HG02623 (cell line): ENCODE data around the gene LRP2.
"Not testable (repeated sequence)": the region's sequence is repeated elsewhere in the genome, so short reads cannot be mapped to it uniquely, and the experiment has no call there.

Experiments used
- ATAC-seq: cut with Tn5 transposase; IDR thresholded peaks from one replicate; pipeline ENCODE4 v1.9.1; 2021; ENCODE audit warnings: moderate library complexity; ENCODE audit not compliant: unreplicated experiment

The LRP2 gene

GRCh38 chr2:169301596-169302335 is 60.6 kb downstream of the LRP2 start:
- no peak for ATAC-seq

DNA sequence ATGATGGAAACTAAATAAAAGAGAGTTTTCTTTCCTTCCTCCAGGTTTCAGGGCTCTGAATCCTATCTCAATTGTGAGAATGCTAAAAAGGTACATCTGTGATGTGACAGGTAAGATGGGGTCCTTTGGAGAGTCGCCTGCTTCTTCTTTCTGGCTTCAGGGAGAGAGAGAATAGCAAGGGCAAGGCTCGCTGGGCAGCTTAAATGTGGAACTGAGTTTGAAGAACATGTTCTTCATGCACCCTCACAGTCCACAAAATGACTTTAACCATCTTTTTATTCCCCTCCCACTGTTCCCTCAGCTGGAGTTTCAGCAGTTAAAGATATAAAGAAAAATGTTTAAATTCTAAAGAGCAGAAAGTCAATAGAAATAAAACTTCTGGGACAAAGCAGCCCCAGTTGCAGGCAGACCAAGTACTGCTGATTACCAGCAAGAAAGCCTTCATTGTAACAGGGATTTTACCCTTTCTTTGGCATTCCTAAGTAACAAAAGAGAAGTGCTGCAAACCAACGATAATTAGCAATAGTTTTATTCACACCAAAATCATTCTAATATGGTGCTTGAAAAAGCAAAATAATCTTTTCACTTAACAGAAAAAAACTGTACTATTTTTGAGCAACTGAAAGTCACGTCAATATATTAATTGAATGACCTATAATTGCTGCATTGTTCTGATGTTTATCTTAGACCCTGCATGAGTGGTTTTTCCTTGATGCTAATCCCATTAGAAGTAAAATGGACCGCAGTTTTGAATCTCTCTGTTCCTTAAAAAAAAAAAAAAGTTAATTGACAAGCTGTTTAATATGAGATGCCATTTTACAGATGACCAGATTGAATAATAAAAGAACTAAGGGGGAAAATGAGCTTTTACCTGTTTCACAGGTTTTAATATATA is 61.5 kb downstream of the LRP2 start:
- ATAC-seq, result no peak

DNA sequence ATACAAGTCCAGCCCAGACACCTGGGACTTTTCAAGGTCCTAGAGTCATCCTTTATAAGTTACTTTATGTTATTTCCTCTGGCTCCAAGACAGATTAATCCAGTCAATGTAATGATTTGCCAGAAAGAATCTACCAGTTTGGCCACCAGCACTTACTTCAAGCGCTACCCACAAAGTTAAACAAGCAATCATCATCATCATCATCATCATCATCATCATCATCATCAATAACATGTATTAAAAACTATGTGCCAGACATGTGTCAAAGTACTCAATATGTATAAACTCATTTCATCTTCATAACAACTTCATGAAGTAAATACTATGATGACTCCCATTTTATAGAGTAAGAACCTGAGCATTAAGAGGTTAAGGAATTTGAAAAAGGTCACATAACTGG is 64.3 kb downstream of the LRP2 start:
- no peak for ATAC-seq

DNA sequence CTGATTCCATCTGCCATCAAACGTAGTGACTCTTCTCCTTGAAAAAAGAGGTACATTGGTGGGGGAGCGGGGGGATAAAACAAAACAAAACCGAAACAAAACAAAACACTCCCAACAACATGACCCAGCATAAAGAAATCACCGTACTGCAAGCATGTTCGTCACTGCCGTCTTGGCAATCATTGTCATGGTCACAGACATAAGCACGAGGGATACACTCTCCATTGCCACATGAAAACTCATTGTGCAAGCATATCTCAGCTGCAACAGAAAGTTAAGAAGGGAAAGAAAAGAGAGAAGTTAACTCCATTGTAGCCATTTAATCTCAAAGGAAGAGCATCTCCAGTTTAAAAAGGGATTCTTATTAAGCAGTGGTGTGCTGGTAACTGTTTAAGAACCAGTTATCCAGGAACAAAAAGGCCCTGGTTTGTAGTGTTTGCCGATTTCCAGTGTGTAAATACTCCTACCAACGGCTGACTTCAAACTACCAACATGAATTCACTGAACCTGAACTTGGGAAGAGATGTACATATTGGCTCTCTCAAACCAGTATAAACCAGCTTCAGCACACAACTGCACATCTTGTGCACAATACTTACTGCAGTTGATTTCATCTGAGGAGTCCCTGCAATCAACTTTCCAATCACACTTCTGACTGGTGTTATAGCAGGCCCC is 68.2 kb downstream of the LRP2 start:
- ATAC-seq, result no peak

DNA sequence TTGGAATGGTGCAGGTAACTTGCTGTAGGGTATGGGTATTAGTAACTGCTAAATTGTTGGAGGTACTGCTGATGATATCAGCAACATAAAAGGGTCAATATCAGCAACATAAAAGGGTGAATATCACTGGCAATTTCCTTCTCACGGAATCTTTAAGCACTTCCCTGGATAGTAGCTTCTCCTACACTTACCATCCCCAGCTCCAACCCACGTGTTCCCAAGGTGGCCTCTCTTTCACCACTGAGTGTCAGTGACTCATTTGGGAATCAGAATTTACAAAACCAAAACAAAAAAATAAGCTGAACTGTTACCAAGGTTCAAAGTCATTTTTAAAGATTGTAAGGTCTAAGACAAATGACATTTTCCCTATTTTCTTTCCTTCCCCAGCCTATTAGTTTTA is 70.8 kb downstream of the LRP2 start:
- no peak for ATAC-seq

DNA sequence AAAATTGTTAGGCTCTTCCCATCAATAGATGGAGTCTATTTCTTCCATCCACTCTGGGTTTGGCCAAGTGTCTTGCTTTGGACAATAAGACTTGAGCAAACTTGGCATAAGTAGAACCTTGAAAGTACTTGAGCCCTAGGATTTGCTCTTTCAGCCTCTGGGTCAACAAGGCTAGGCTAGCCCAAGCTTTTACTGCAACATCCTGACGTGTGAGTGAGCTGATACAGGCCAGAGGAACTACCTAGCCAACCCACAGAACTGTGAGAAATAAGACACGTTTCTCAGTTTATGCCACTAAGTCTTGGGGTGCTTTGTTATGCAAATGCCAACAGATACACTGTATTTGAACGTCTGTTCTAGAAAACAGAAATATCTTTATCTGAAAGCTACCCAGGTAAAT is 71.9 kb downstream of the LRP2 start:
- no peak for ATAC-seq

DNA sequence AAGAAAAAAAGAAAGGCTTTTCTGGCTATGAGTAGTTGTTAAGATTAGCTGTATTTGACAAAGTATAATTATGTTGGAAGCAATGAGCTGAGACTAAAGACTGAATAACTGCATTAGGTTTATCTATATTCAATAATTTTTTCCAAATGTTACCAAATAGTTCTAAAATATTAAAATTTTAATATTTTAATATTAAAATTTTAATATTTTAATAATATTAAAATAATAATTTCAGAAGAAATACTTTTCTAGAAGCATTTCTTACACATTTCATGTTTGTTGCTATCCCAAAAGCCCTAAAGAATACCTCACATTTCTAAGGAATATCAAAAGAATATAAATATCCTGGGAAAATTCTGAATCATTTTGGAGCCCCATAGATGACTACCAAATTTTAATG is 74.7 kb downstream of the LRP2 start:
- no peak for ATAC-seq

DNA sequence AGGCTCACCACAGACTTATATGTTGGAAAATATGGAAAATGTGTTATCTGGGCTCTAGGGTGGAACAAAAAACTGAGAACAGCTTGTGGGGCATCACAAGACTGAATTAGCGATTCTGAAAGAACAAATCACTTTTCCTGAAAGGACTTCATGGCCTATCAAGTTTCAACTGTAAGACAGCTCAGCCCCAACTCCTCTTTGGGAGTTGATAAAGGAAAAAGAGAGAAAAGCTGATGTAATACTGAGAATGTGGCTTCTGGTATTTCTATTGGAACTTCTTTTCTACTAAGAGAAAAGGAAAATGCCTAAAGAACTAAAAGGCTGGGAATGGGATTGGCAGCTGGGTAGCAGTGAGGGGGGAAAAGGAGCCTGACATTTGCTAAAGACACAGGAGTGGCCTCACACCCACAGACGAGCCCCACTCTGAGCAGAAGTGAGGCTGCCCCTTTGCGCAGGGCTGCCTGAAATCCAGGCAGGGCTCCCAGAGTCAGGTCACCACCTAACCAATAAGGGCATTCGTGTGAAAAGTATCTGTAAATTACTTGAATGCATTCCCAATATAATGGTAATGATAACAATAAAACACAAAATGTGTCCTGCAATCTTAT is 75.6 kb downstream of the LRP2 start:
- ATAC-seq, result no peak

DNA sequence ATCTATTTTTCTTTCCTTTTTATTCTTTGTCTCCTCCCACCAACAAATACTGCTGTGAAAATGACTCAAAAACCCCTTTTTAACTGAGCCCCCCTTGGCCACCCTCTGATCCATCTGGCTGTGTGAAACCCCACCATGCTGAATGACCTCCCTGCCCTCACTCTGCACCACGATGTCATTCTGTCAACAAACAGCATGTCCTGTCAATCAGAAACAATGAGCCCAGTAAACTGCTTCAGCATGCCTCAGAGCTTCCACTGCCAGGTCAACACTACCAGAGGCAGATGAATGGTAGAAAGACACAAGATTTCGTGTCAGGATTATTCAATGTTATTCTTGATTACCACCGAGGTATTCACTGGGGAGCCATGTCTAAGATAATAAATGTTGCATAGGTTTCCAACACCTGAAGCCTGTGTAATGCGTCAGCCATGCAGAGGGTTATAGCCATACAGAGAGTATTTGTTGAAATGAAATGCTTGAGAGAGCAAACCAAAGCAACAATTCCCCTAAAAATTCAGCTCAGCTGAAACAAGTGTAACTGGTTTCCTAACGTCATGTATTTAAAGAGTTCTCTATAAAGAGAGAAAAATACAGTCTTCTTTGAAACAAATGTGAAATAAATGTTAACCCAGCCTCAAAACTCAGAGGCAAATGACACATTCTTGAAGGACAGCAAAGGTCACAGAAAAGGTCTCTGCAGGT is 76.7 kb downstream of the LRP2 start:
- ATAC-seq, result no peak

DNA sequence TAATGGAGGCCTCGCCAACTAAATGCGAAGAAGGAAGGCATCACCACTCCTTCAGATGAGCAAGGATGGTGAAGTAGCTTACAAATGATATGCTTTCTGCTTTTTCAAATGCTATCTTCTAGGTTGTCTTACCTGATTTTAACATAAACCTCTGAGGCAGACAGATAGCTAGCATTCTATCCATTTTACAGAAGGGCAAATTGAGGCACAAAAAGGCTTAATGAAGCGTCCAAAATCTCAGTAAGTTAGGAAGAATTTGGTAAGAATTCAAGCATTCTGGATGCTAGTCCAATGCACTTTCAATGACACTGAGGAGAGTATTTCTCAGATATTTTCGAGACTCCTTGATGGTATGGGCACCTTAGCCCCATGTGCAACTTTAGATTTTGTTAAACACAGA is 81.8 kb downstream of the LRP2 start:
- ATAC-seq, result no peak

- no peak for ATAC-seq
Measured at GRCh38 chr2:169275696-169276444, 86.5 kb downstream of the LRP2 start.

- no peak for ATAC-seq
Measured at GRCh38 chr2:169272010-169272409, 90.3 kb downstream of the LRP2 start.

- not testable (repeated sequence) for ATAC-seq
Measured at GRCh38 chr2:169270574-169270973, 91.8 kb downstream of the LRP2 start.

DNA sequence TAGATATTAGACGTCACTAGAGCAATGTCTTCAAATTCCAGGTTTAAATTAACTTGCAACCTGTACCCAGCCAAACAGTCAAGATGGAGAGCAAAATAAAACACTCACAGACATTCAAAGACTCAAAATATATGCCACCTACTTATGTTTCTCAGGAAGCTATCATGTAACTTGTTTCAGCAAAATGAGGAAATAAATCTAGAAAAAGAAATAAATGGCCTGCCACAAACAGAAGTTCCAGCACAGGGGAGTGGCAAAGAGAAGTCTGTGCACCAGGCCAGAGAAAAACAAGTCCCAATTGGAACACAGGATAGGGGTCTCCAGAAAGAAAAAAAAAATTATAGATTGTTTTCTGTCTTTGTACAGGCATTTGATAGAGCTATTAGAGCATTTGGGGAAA is 96.7 kb downstream of the LRP2 start:
- no peak for ATAC-seq

DNA sequence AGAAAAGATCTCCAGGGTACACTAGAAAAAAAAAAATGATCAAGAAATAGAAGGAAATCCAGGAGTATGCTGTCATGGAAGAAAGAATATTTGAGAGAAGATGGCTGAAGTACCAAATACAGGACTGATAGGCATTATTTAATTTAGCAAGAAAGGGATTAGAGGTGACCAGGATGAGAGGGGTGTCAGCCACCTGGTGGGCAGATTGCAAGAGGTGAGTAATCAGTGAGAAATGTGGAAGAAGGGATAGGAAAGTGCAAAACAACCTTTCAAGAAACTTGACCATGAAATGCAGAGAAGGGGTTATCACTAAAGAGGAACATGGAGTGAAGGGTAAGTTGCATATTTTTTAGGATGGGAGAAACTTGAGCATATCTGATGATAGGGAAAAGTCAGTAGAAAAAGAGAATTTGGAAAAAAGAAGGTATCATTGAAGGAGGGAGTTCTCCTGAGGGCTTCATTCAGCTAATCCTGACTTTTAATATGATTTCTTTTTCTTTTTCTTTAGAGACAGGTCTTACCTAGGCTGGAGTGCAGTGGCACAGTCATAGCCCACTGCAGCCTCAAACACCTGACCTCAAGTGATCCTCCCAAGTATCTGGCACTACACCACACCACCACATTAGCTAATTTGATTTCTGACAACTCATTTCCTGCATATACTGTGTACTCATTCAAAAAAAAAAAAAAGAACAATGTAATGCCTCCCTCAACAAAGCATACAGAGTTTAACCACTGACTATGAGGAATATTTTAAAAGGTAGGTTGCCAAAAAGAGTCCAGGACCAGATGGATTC is 101.3 kb downstream of the LRP2 start:
- no peak for ATAC-seq

GRCh38 chr2:169260246-169260645 is 102.1 kb downstream of the LRP2 start:
- ATAC-seq, result no peak

GRCh38 chr2:169259402-169259801 is 102.9 kb downstream of the LRP2 start:
- no peak for ATAC-seq

- no peak for ATAC-seq
Measured at GRCh38 chr2:169258045-169258601, 104.2 kb downstream of the LRP2 start.

DNA sequence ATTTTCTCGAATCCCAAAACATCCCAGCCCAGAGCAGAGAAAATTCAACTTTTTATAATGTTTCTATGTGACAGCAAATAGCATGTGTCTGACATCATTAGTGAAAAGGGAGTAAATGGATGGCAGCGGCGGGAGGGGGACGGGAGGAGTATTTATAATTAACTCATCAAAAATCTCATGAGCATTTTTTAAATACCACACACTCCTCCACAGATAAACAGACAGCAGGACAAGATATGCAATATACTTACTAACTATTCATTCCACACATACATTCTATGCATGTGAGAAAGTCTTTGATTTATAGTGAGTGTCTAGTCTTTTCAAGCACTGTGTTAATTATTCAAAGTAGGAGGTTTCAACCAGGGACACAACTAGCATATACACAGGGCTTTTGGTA is 107.6 kb downstream of the LRP2 start:
- ATAC-seq, result no peak
